Activated CD8-positive, alpha-beta memory T cell treated with anti-CD3 and anti-CD28 coated beads, Interleukin-2, amount 50 U/mL, for 4 hours (primary cell): ENCODE measurements around the gene LMCD1.
"Not testable (repeated sequence)": the region's sequence is repeated elsewhere in the genome, so short reads cannot be mapped to it uniquely, and the experiment has no call there.

Source experiments
- DNase-seq: peaks from one replicate; pipeline ENCODE4 v3.0.0-alpha.2; 2020

The LMCD1 gene

GRCh38 chr3:8563146-8563545, 61.5 kb downstream of the LMCD1 start:
- DNase-seq, result no peak

GRCh38 chr3:8563597-8563996, 62.0 kb downstream of the LMCD1 start:
- no peak for DNase-seq

- DNase-seq, result no peak
These were observed 63.8 kb downstream of the LMCD1 start for GRCh38 chr3:8565376-8565775.

GRCh38 chr3:8567784-8568575, 66.4 kb downstream of the LMCD1 start:
- DNase-seq, result no peak

- no peak for DNase-seq
These were observed 69.6 kb downstream of the LMCD1 start for GRCh38 chr3:8571256-8571655.

- DNase-seq, result no peak
These were observed 71.8 kb downstream of the LMCD1 start for GRCh38 chr3:8573342-8573926.

GRCh38 chr3:8574040-8574669, 72.5 kb downstream of the LMCD1 start:
- DNase-seq, result no peak

- no peak for DNase-seq
These were observed 73.2 kb downstream of the LMCD1 start for GRCh38 chr3:8574670-8575322.

GRCh38 chr3:8575364-8576104, 73.9 kb downstream of the LMCD1 start:
- DNase-seq, result no peak

- no peak for DNase-seq
These were observed 74.8 kb downstream of the LMCD1 start for GRCh38 chr3:8576436-8576835.

GRCh38 chr3:8576841-8577571, 75.4 kb downstream of the LMCD1 start:
- DNase-seq, result no peak

- DNase-seq, result no peak
These were observed 76.7 kb downstream of the LMCD1 start for GRCh38 chr3:8578282-8578681.

- DNase-seq, result no peak
These were observed 77.5 kb downstream of the LMCD1 start for GRCh38 chr3:8579096-8579495.

GRCh38 chr3:8579943-8580342, 78.3 kb downstream of the LMCD1 start:
- no peak for DNase-seq

- not testable (repeated sequence) for DNase-seq
These were observed 78.8 kb downstream of the LMCD1 start for GRCh38 chr3:8580434-8580833.

- no peak for DNase-seq
These were observed 79.8 kb downstream of the LMCD1 start for GRCh38 chr3:8581373-8581772.

GRCh38 chr3:8581806-8582445, 80.3 kb downstream of the LMCD1 start:
- no peak for DNase-seq

- DNase-seq, result no peak
These were observed 83.0 kb downstream of the LMCD1 start for GRCh38 chr3:8584661-8585060.

- DNase-seq, result no peak
These were observed 88.4 kb downstream of the LMCD1 start for GRCh38 chr3:8589880-8590556.

- no peak for DNase-seq
These were observed 91.6 kb downstream of the LMCD1 start for GRCh38 chr3:8593021-8593827.
